NCI-H187 treated with DMSO at 0.1 percent for 48 hours (cell line): Measurements from ENCODE around the gene GBA2.

Experiments
- DNase-seq: peaks from one replicate; lab custom pipeline; 2025; lab: John Stamatoyannopoulos, UW

Gene GBA2

DNA sequence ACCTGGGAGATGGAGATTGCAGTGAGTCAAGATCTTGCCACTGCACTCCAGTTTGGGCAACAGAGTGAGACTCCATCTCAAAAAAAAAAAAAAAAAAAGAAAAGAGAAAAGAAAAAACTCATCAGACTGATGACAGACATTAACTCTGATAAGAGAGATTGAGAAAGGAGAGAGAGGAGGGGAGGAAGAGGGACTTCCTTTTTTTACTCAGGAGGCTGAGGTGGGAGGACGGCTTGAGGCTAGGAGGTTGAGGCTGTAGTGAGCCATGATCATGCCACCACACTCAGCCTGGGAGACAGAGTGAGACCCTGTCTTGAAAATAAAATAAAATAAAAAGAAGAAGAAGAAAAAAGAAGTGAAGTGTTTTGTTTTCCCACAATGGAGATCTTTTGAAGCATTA is 14.8 kb upstream of the GBA2 start:
- no peak for DNase-seq

- no peak for DNase-seq
These were observed 14.2 kb upstream of the GBA2 start for GRCh38 chr9:35763181-35763580.

GRCh38 chr9:35760651-35761050 is 11.6 kb upstream of the GBA2 start:
- no peak for DNase-seq

DNA sequence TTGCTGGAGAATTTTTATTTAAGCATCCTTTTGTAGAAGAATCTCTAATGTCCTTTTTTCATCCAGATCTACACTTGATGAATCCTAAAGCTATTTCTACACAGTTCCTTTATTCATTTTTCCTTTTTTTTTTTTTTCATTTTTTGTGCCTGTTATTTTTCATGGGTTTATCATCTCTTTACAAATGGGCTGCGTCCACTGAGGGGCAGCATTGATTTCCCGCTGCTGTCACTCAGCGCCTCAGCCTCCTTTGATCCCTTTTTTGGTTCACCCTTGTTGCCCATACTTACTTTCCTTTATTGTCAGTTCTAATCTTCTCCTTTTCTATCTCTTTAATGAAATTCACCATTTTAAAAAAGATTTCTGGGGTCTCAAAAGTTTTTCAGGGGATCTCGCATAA is 10.8 kb upstream of the GBA2 start:
- DNase-seq, result no peak

DNA sequence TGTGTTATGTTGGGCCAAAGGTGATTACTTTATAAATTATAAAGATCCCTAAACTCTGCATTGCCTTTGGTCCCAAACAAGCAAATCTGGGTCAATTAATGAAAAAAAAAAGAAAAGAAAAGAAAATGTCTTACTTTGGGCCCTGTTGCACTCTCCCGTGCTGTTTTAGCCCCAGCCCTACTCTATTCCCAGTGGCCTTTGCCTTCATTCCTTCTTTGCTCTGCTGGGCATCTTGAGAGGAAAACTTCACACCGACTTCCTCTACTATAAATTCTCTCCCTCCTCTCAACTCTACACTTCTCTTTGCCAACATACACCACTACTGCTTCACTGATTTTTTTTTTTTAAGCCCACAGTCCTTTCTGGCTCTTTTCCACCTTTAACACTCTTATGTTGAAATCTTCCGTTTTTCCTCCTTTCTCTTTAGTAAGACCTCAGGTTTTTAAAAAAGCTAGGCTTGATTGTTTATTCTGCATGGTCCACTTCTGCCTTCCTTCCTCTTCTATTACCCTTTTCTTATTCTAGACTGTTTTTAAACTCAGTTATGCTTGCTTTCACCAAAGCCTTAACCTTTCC is 9.5 kb upstream of the GBA2 start:
- DNase-seq, result no peak

DNA sequence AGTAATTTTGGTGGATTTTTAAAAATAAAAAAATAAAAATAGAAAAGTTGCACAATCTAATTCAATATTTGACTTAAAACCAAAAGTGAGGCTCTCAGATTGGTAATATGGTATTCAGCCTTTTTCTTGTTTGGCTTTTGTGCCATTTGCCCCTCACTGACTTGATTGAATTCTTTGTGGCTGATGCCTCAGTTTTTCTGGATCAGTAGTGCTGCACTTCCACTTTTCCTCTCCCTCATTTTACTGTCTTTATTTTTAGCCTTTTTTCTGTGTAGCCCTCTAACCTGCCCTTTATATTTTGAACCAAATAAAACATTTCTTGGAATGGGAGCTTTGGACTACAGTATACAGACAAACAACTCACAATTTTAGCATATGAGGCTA is 8.9 kb upstream of the GBA2 start:
- no peak for DNase-seq

- DNase-seq, result no peak
These were observed 8.3 kb upstream of the GBA2 start for GRCh38 chr9:35757226-35757891.

DNA sequence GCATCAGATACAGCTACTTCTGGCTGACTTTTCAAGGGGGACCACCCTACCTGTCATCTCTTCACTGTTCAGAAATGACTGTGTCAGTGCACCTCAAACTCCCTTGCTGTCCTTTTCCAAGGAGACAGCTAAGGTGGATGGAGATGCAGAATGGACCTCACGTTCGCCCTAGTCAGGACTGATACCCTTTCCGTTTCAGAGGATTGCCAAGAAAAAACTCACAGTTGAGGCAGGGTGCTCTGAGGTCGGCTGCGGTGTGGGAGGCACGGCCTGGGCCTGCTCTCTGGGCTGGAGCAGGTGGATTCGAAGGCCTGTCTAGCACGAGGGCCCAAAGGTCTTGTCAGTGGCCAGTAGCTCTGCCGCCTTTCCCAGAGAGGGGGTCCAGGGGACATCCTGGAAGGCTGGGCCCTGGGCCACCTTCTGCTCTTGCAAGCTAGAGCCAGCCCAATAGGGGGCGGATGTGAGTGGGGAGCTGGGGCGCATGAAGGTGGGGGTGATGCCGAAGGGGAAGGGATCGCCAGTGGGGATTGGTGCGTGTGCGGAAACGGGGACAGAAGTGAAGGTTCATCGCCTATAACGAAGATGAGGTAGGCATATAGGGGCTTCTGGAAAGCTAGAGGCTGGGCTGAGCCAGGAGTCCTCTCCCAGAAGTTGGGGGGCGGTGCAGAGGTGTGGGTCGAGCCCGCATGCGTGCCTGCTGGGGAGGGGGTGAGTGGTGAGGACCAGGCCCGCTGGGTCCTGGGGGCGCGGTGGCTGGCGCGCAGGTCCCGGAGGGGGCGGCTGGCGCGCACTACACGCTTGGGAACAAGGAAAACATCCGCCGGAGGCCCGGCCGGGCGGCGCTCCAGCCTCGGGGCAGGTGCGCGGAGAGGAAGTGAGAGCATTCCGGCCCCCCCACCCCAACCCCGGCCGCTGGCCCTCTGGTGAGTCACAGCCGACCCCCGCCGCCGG is 7.5 kb upstream of the GBA2 start:
- no peak for DNase-seq

- DNase-seq, result no peak
These were observed 6.0 kb upstream of the GBA2 start for GRCh38 chr9:35755071-35755470.

DNA sequence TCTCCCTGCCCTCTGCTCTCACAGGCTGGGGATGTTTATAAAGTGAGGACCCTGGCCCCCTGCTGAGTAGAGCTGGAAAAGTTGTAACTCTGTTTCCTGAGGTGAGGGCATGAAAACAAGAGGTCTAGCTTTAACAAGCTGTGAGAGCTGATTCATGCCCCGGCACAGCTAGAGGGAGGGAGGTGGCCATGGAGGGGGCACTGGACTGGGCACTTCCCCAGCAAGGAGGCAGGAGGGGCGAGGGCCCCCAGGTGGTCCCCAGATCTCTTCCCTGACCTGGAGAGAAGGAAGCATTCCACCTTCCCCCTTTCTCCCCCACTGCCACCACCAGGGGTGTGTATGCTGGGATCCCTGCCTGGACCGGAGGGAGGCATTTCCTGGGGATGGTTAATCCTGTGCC is 5.2 kb upstream of the GBA2 start, which contains the start of gene MSMP:
TSS of gene MSMP (minus strand) at position 13 of the 400 bp plus-strand sequence. CDS start 147 bp downstream, outside the sequence.
- no peak for DNase-seq

DNA sequence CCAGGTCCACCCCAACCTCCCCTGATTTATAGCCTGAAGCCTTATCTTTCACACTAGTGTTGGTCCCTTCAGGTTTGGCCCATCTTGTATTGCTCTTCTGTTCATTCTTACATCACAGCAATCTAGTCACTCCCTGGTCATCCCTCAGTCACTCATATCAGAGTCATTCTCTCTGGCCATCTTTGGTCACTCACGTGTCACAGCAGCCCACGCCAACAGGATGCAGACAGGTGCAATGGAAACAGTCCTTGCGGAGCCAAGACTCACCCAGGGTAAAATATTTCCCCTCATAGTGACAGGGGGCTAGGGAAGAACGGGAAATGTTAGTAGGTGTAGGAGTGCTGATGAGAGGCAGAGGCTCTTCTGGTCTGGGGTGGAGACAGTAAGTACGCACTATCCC is 4.4 kb upstream of the GBA2 start:
- DNase-seq, result no peak

DNA sequence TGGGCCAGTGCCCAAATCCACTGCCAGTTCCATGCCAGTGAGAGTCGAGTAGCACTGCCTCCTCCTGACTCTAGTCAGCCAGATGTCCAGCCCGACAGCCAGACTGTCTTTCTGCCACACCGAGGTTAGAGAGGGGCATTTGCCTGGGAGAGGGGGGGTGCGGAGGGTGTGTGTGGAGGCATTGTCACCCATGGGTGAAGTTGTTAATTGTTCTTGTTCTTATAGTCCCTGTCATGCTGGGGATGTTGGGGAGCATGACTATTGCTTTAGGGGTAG is 1.2 kb upstream of the GBA2 start:
- DNase-seq, result no peak

- no peak for DNase-seq
These were observed 657 bp upstream of the GBA2 start for GRCh38 chr9:35749515-35750255.

DNA sequence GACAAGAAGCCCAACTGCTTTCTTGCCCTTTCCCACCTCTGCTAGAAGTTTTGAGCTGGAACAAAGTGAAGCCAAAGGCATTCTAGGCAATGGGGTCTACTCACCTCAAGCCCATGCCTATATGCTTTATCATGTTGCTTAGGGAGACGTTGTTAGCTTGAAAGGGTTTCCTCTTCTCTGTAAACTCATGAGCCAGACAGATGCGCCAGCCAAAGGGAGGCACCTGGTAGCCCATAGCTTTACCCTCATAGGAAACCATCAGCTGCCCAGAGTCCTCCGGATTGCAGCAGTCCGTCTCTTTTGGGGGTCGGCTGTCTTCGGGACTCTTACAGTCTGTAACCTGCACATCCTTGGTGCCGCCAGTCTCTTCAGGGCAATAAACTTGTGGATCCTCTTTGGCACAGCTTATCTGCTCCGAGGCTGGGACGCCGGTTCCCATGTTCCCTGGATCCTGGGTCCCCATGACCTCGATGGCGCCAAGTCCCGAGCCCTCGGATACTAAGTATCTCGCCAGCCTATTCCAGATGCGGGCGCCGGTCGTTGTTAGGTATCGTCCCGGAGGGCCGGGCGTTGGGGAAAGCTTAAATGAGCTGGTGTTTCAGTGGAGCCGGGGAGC is 678 bp downstream of the GBA2 start:
- DNase-seq, result no peak

- no peak for DNase-seq
These were observed 2.4 kb downstream of the GBA2 start for GRCh38 chr9:35746583-35746982.

DNA sequence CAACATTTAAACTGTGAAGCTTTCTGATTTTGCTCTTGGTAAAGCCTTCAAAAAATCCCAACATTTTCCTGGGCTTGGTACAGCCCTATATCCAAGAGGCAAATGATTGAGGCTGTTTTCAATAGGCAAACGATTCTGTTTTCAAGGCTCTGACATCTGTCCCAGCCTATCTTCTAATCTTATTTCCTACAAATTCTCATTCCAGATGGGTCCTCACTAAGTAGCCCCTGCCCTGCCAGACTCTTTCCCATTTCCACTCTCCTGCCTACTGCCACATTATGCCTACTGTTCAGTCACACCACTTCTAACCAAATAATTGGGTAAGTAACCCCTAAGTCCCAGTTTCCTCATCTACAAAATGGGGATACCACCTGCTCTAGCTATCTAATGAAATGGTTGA is 3.5 kb downstream of the GBA2 start:
- DNase-seq, result no peak

DNA sequence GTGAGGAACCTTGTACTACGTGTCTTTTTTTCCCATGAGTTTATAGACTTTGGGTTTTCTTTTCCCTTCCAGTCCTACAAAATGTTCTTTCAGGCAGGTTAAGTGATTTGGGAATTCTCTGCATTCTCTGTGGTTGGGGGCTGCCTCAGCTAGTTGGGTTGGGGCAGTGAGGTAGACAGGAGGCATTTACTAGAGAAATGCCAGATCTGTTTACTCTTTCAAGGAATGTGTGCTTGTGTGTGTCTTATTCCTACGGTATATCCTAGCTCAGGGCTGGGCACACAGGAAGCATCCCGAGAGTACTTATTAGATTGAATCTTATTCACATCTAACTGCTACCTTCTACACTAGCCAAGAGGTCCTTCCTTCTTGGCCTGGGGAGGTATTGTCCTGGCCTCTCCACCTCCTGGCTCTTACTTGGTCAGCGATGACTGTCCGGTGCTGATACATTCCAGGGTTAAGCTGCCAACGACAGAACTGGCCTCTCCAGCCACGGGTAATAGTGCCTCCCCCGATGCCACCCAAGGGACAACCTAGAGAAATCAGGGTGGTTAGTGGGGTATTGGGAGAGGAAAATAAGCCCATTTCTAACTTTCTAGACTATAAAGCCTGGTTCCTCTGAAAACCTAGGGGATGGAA is 5.0 kb downstream of the GBA2 start:
- no peak for DNase-seq

DNA sequence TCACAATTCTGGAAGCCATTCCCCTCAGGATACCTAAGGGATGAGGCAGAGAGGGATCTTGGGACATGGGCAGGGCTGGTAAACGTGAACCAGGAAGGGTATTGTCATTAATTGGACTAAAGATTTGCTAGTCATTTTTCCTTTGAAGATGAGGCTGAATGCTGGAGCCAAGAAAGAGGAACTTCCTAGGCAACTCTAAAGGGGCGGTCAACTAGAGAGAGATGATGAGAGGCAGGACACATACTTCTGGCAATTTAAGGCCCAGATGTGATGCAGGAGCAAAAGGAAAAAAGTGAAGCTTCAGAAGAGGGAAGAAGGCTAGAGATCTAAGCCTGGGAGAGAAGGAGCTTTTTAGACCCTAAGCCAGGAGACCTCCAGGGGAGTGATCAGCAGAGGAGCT is 5.6 kb downstream of the GBA2 start:
- DNase-seq, result no peak

DNA sequence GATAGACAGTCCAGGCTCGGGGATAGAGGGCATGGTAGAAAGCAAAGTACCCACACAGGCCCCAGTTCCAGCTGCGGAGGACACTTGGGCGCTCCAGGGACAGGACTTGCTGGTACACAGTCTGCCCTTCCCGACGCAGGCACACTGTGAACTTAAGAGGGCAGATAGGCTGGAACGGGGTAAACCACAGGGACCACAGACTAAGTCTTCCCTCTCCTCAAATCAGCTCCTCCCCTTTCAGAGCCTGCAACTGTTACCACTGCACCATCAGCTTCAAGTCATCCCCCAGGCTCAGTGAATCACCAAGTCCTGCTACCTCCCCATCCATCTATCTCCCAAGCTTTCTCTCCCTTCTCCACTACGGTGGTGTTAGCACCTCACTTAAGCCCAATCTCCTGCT is 7.3 kb downstream of the GBA2 start:
- DNase-seq, result no peak

- DNase-seq, result no peak
These were observed 8.8 kb downstream of the GBA2 start for GRCh38 chr9:35740243-35740642.

GRCh38 chr9:35738924-35739323 is 10.1 kb downstream of the GBA2 start:
- no peak for DNase-seq

GRCh38 chr9:35738186-35738585 is 10.8 kb downstream of the GBA2 start:
- no peak for DNase-seq
